Heart right ventricle (tissue), 16 donors: Measurements from ENCODE around the gene SND1. TPM values are rescaled to one million over a fixed set of nuclear protein-coding genes. Genes with fewer than 3 reads are reported as not detected.

Experiments used
- ATAC-seq, 8 donors: fragments of 200-7000 bp; cut with Tn5 transposase; one replicate each; pipeline ENCODE4 v1.9.1; 2020; ENCODE audit warnings: mild to moderate bottlenecking in 8 of 8, moderate library complexity in 8 of 8, moderate number of reproducible peaks in 1 of 8
- DNase-seq, 2 donors: peaks; one replicate each; pipeline ENCODE4 v3.0.0-alpha.2; 2020
- H3K27ac ChIP-seq, 10 donors: fragments of 200-600 bp; sonication (generic) in 2 of 10; one replicate each; pipeline versions ENCODE4 v1.5.0 to v1.8.0; 2020 to 2022; ENCODE audit warnings: mild to moderate bottlenecking in 3 of 10
- H3K27me3 ChIP-seq, 7 donors: fragments of 200-600 bp; one replicate each; pipeline ENCODE4 v1.8.0; 2021 to 2022; ENCODE audit warnings: mild to moderate bottlenecking in 2 of 7
- H3K36me3 ChIP-seq, 9 donors: fragments of 200-600 bp; sonication (generic) in 1 of 9; one replicate each; pipeline versions ENCODE4 v1.5.0 to v1.8.0; 2020 to 2022; ENCODE audit warnings: mild to moderate bottlenecking in 2 of 9
- H3K4me1 ChIP-seq, 9 donors: fragments of 200-600 bp; sonication (generic) in 1 of 9; one replicate each; pipeline versions ENCODE4 v1.5.0 to v1.8.0; 2020 to 2022; ENCODE audit warnings: mild to moderate bottlenecking in 4 of 9
- H3K4me3 ChIP-seq, 10 donors: fragments of 200-600 bp; sonication (generic) in 2 of 10; one replicate each; pipeline versions ENCODE4 v1.5.0 to v1.8.0; 2020 to 2022; ENCODE audit warnings: mild to moderate bottlenecking in 7 of 10, moderate library complexity in 2 of 10
- H3K9me3 ChIP-seq, 11 donors: fragments of 200-600 bp in 10 of 11; sonication (generic) in 2 of 11; one replicate each; pipeline versions ENCODE4 v1.5.0 to v1.8.0; 2013 to 2022; ENCODE audit warnings: mild to moderate bottlenecking in 2 of 11, control low read depth in 1 of 11, moderate library complexity in 1 of 11
- CTCF ChIP-seq, 9 donors: fragments of 200-600 bp; sonication (generic) in 2 of 9; IDR thresholded peaks; one replicate each; pipeline versions ENCODE4 v1.5.0 to v1.8.0; 2021 to 2022; ENCODE audit warnings: antibody characterized with exemption in 9 of 9, mild to moderate bottlenecking in 5 of 9, moderate library complexity in 1 of 9
- WGBS, 2 donors: extraction: QIAGEN DNeasy Blood & Tissue Kit; methylation state at CpG; one replicate each; pipeline ENCODE4 v1.1.7; 2013; ENCODE audit warnings: inconsistent platforms in 1 of 2; 5-methylcytosine and 5-hydroxymethylcytosine counted together
- intact Hi-C, 10 donors: fragments of 100-400 bp; cut with DNase I; formaldehyde crosslinking; loops; one replicate each; pipeline versions ENCODE4 v1.11.1 to v1.14.2; 2022
- polyA plus RNA-seq, 2 donors: library from polyadenylated mRNA; stranded (reverse); fragments of 200-250 nt; gene quantifications; one replicate each; pipeline ENCODE4 v1.2.3, GENCODE V29; 2013
- total RNA-seq, 10 donors: library from RNA; stranded (reverse); fragmentation: NEBNext Ultra II Directional in 3 of 10; extraction: Animal tissue kit (Norgen Biotek cat#: 25700) in 3 of 10; gene quantifications; one replicate each; pipeline versions ENCODE4 v1.2.1 to v1.2.4, GENCODE V29; 2021 to 2023
- donor health status: Arrhythmogenic right ventricular cardiomyopathy.
- donor health status: ischemic (EF 13 %, LVEDD 7.1; RV severe dilation, severe dysfunction).
- donor health status: healthy with polysubstance abuse.
- donor health status: DM: no; HTN: yes; CAD: no.
- donor health status: DM: no; HTN: no; CAD: no.
- donor health status: ischemic (EF 25% LVEDD 6.9; RV normal size, moderate dysfunction).
- donor health status: ischemic (EF 25% LVEDD 5.7; RV mildly dilated, moderate dysfunction).
- donor health status: healthy.
- donor health status: DM: yes; HTN: yes; CAD: no.
- donor health status: Ischemic cardiomyopathy.
- donor health status: ischemic (EF 35%, LVEDD 5.7; RV mildly dilated, moderate dysfunction).
- donor health status: nonischemic (EF 11% LVEDD 7.7; RV severe dilation, severe dysfunction).
- donor health status: DM: yes; HTN: yes; CAD: no.
- donor health status: PGD.
- donor health status: ischemic (EF 29% LVEDD 5.4; RV normal size, mild dysfunction).
- donor health status: nonischemic (EF 23%, LVEDD 6.1; RV moderate dilation, normal function).

SND1 gene
- total and polyA plus RNA-seq, 12 donors, result 39.9 to 107 (median 80.8) TPM

GRCh38 chr7:127895814-127896280 is 243.9 kb downstream of the SND1 start:
- Histone ChIP-seq H3K4me3 (no peak overlapping the region), H3K36me3 (no peaks in the 10 kb centered on the region), H3K9me3 (no peaks in the 10 kb centered on the region), H3K4me1 (peaks cover 0 to 35% (median 4%) of the 10 kb centered on the region in 9 donors), H3K27ac (no peak overlapping the region), H3K27me3 (no peaks in the 10 kb centered on the region)
- TF ChIP-seq CTCF (IDR thresholded peaks at IDR 0.05), result no peak
- intact Hi-C loops, result no loop called here
- WGBS, 2 donors, result 78 to 82% methylated on average over 4 of the region's 4 CpGs
- ATAC-seq (no peak), DNase-seq (no peak)

- H3K4me3 ChIP-seq, result no peak overlapping the region
- TF ChIP-seq CTCF (IDR thresholded peaks at IDR 0.05), result no peak
- H3K27me3 ChIP-seq, result no peaks in the 10 kb centered on the region
- no peak overlapping the region for H3K27ac ChIP-seq
- intact Hi-C loops, result no loop called here
- no peaks in the 10 kb centered on the region for H3K36me3 ChIP-seq
- H3K9me3 ChIP-seq, result no peaks in the 10 kb centered on the region
- WGBS, 2 donors, result 88 to 91% methylated on average over 5 of the region's 5 CpGs
- DNase-seq (no peak), ATAC-seq (no peak)
- H3K4me1 ChIP-seq, result peaks cover 0 to 40% (median 9%) of the 10 kb centered on the region in 9 donors
Measured at GRCh38 chr7:127896659-127897058, 244.7 kb downstream of the SND1 start.

GRCh38 chr7:127897704-127898454 is 245.9 kb downstream of the SND1 start:
- intact Hi-C loops, result no loop called here
- H3K27me3 ChIP-seq, result no peaks in the 10 kb centered on the region
- 90 to 91% methylated on average over 4 of the region's 4 CpGs for WGBS, 2 donors
- no peaks in the 10 kb centered on the region for H3K9me3 ChIP-seq
- TF ChIP-seq CTCF (IDR thresholded peaks at IDR 0.05), result no peak
- H3K4me1 ChIP-seq, result peaks cover 0 to 31% (median 12%) of the 10 kb centered on the region in 9 donors
- ATAC-seq (no peak), DNase-seq (no peak)
- H3K27ac ChIP-seq, result no peak overlapping the region
- no peaks in the 10 kb centered on the region for H3K36me3 ChIP-seq
- no peak overlapping the region for H3K4me3 ChIP-seq

GRCh38 chr7:127899411-127899810 is 247.4 kb downstream of the SND1 start:
- DNase-seq (no peak), ATAC-seq (no peak)
- WGBS, 2 donors, result 85 to 92% methylated on average over 2 of the region's 2 CpGs
- peaks cover 0 to 26% (median 8%) of the 10 kb centered on the region in 9 donors for H3K4me1 ChIP-seq
- H3K9me3 ChIP-seq, result no peaks in the 10 kb centered on the region
- no peak overlapping the region for H3K27ac ChIP-seq
- intact Hi-C loops, result no loop called here
- no peak overlapping the region for H3K4me3 ChIP-seq
- no peaks in the 10 kb centered on the region for H3K27me3 ChIP-seq
- no peak for TF ChIP-seq CTCF (IDR thresholded peaks at IDR 0.05)
- peaks cover 0 to under 1% (median 0%) of the 10 kb centered on the region in 9 donors for H3K36me3 ChIP-seq
